SK-N-SH (cell line): ENCODE results near the gene CYBA. TPM values are rescaled to one million over a fixed set of nuclear protein-coding genes. Genes with fewer than 3 reads are reported as not detected.

Experiments used
- CTCF ChIA-PET: fragments of 300-600, 350-600 bp; formaldehyde crosslinking; extraction: SDS; loops from one replicate; lab custom pipeline; 2021; lab: Yijun Ruan, JAX
- POLR2A ChIA-PET: fragments of 350-600 bp; sonication (Branson Sonifier 250); formaldehyde crosslinking; extraction: SDS; loops from one replicate; lab custom pipeline; 2020; ENCODE audit warnings: antibody characterized with exemption, inconsistent platforms; lab: Yijun Ruan, JAX
- DNase-seq: peaks from one replicate; pipeline ENCODE4 v3.0.0; 2012
- H2AFZ ChIP-seq: fragments of 200-600 bp; sonication (generic); 2 replicates; pipeline ENCODE4 v1.8.1; 2016; ENCODE audit warnings: antibody characterized with exemption, mild to moderate bottlenecking, low read depth
- H3F3A ChIP-seq: fragments of 200-600 bp; sonication (generic); replicated peaks from 2 replicates; pipeline ENCODE3; 2016; ENCODE audit warnings: antibody characterized with exemption, mild to moderate bottlenecking; ENCODE audit not compliant: insufficient read depth
- H3K27ac ChIP-seq, 2 experiments: fragments of 200-500 bp in 1 of 2; fragments of 200-600 bp in 1 of 2; sonication (Bioruptor generic) in 1 of 2; sonication (generic), shearing (Covaris generic) in 1 of 2; 2 replicates each; pipeline versions ENCODE4 v1.5.1 to v1.6.1; 2014 to 2016; ENCODE audit warnings: low read depth in 2 of 2, inconsistent platforms in 1 of 2, low read length in 1 of 2, mild to moderate bottlenecking in 1 of 2, mixed read lengths in 1 of 2
- H3K27me3 ChIP-seq: fragments of 200-600 bp; sonication (generic), shearing (Covaris generic); 2 replicates; pipeline ENCODE4 v1.6.1; 2016; ENCODE audit warnings: mixed run types; ENCODE audit not compliant: insufficient read depth
- H3K36me3 ChIP-seq, 2 experiments: fragments of 200-500 bp in 1 of 2; fragments of 200-600 bp in 1 of 2; sonication (Bioruptor generic) in 1 of 2; sonication (generic) in 1 of 2; replicated peaks in 1 of 2; 2 replicates each; pipeline versions ENCODE3 to v1.5.1; 2014 to 2016; ENCODE audit warnings: low read length in 1 of 2, mild to moderate bottlenecking in 1 of 2; ENCODE audit not compliant: insufficient read depth in 2 of 2, control insufficient read depth in 1 of 2
- H3K4me1 ChIP-seq, 2 experiments: fragments of 200-500 bp in 1 of 2; fragments of 200-600 bp in 1 of 2; sonication (Bioruptor generic) in 1 of 2; sonication (generic), shearing (Covaris generic) in 1 of 2; 2 replicates each; pipeline versions ENCODE4 v1.5.1 to v1.6.1; 2014 to 2016; ENCODE audit warnings: low read depth in 1 of 2, low read length in 1 of 2, mixed run types in 1 of 2; ENCODE audit not compliant: insufficient read depth in 2 of 2, control insufficient read depth in 1 of 2
- H3K4me2 ChIP-seq: fragments of 200-600 bp; sonication (generic), shearing (Covaris generic); 2 replicates; pipeline ENCODE4 v1.6.1; 2017; ENCODE audit warnings: mixed run types
- H3K4me3 ChIP-seq, 2 experiments: fragments of 200-500 bp in 1 of 2; fragments of 200-600 bp in 1 of 2; sonication (Bioruptor generic) in 1 of 2; sonication (generic), shearing (Covaris generic) in 1 of 2; 2 replicates each; pipeline versions ENCODE4 v1.5.1 to v1.8.1; 2014 to 2016; ENCODE audit warnings: low read depth in 2 of 2, inconsistent platforms in 1 of 2, low read length in 1 of 2, mild to moderate bottlenecking in 1 of 2, mixed read lengths in 1 of 2, moderate library complexity in 1 of 2
- H3K79me2 ChIP-seq: fragments of 200-600 bp; sonication (generic); 2 replicates; pipeline ENCODE4 v1.8.1; 2017; ENCODE audit warnings: mild to moderate bottlenecking; ENCODE audit not compliant: insufficient read depth
- H3K9ac ChIP-seq: fragments of 200-600 bp; sonication (generic); 2 replicates; pipeline ENCODE4 v1.6.1; 2017; ENCODE audit warnings: mixed run types
- H3K9me2 ChIP-seq: fragments of 200-600 bp; sonication (generic); 2 replicates; pipeline ENCODE4 v1.6.1; 2017; ENCODE audit warnings: mixed run types
- H3K9me3 ChIP-seq: fragments of 200-600 bp; sonication (generic); 2 replicates; pipeline ENCODE4 v1.6.1; 2017; ENCODE audit warnings: mixed run types, mild to moderate bottlenecking, moderate library complexity
- H4K20me1 ChIP-seq: fragments of 200-600 bp; sonication (generic); 2 replicates; pipeline ENCODE4 v1.6.1; 2017; ENCODE audit warnings: mild to moderate bottlenecking, mixed run types; ENCODE audit not compliant: insufficient read depth
- CHD2 ChIP-seq: fragments of 150-350 bp; IDR thresholded peaks from 2 replicates; pipeline ENCODE4 v1.6.1; 2018; ENCODE audit warnings: low read length; ENCODE audit not compliant: partially characterized antibody
- CTCF ChIP-seq: fragments of 200-600 bp; sonication (generic); IDR thresholded peaks from 2 replicates; pipeline ENCODE4 v1.6.1; 2017; ENCODE audit warnings: antibody characterized with exemption, mild to moderate bottlenecking, moderate library complexity
- ELF1 ChIP-seq: IDR thresholded peaks from 2 replicates; pipeline ENCODE4 v1.4.0; 2012
- FOXM1 ChIP-seq: IDR thresholded peaks from 2 replicates; pipeline ENCODE4 v1.4.0; 2012; ENCODE audit warnings: low read depth, mild to moderate bottlenecking
- GATA2 ChIP-seq: sonication (generic); formaldehyde crosslinking; IDR thresholded peaks from 2 replicates; pipeline ENCODE4 v1.5.0; 2020; ENCODE audit warnings: mild to moderate bottlenecking, missing genetic modification reagents
- JUND ChIP-seq: IDR thresholded peaks from 2 replicates; pipeline ENCODE4 v1.4.0; 2012
- MXI1 ChIP-seq: IDR thresholded peaks from 2 replicates; pipeline ENCODE4 v1.6.1; 2012; ENCODE audit warnings: mild to moderate bottlenecking, low read depth, low read length, improper control_type of control experiment
- NRF1 ChIP-seq: IDR thresholded peaks from 2 replicates; pipeline ENCODE4 v1.6.1; 2012; ENCODE audit warnings: low read depth, mild to moderate bottlenecking, low read length
- RCOR1 ChIP-seq: fragments of 150-350 bp; IDR thresholded peaks from 2 replicates; pipeline ENCODE4 v1.6.1; 2017; ENCODE audit warnings: antibody characterized with exemption, low read length
- REST ChIP-seq: IDR thresholded peaks from 2 replicates; pipeline ENCODE4 v1.6.1; 2012; ENCODE audit warnings: mild to moderate bottlenecking, low read depth, low read length, moderate library complexity
- TAF1 ChIP-seq: IDR thresholded peaks from 2 replicates; pipeline ENCODE4 v1.6.1; 2012; ENCODE audit warnings: low read depth, mild to moderate bottlenecking, low read length, moderate library complexity, borderline replicate concordance
- YY1 ChIP-seq: IDR thresholded peaks from 2 replicates; pipeline ENCODE4 v1.4.0; 2012; ENCODE audit warnings: low read depth, mild to moderate bottlenecking
- ZBTB33 ChIP-seq: IDR thresholded peaks from 2 replicates; pipeline ENCODE4 v1.4.0; 2012; ENCODE audit warnings: low read depth, borderline replicate concordance
- WGBS: methylation state at CpG from one replicate; pipeline ENCODE4 v1.1.6; 2017; ENCODE audit warnings: low lambda C conversion rate; 5-methylcytosine and 5-hydroxymethylcytosine counted together
- polyA plus RNA-seq, 3 experiments: library from polyadenylated mRNA; depleted of rRNA; stranded (reverse); fragments of >200 nt; gene quantifications; 2 replicates each; pipeline ENCODE4 v1.2.3, GENCODE V29; 2012

CYBA gene
- polyA plus RNA-seq, 1 of the 3 experiments (the other 2 are of a cell fraction) = 176 TPM

GRCh38 chr16:88688013-88688778, 37.3 kb upstream of the CYBA start:
- Histone ChIP-seq H3K27ac (no peak overlapping the region), H3K9ac (no peak overlapping the region), H3K4me1 (peaks cover 5 to 12% of the 10 kb centered on the region in 2 experiments; a peak in 2 of 4 replicates), H3K4me3 (no peak overlapping the region), H3K27me3 (no peaks in the 10 kb centered on the region; the same call in 1 of the 2 replicates), H3K9me3 (no peaks in the 10 kb centered on the region), H3K79me2 (no peaks in the 10 kb centered on the region), H3K4me2 (no peak overlapping the region), H3K36me3 (no peaks in the 10 kb centered on the region), H3K9me2 (no peaks in the 10 kb centered on the region), H3F3A (peaks cover 5% of the 10 kb centered on the region), H2AFZ (no peak overlapping the region), H4K20me1 (no peaks in the 10 kb centered on the region)
- TF ChIP-seq ZBTB33 = no peak
- no peak for TF ChIP-seq CTCF
- no peak for TF ChIP-seq MXI1
- no peak for TF ChIP-seq TAF1
- peak; percentile 20; the same call in 1 of the 2 replicates for TF ChIP-seq GATA2 (CRISPR knock-in tag)
- ChIA-PET CTCF (interaction anchor here (1.5 to 2.1 kb wide), 2 partner anchors 16 to 49 kb away, joined by 4 to 9 read pairs; no protein-coding TSS in a partner anchor), POLR2A (interaction anchor here (0.6 kb wide), 1 partner anchor 8 kb away, joined by 6 read pairs; no protein-coding TSS in a partner anchor)
- 32% methylated on average over 26 of the region's 28 CpGs for WGBS
- DNase-seq = peak; percentile 59

GRCh38 chr16:88687676-88688012, 36.8 kb upstream of the CYBA start:
- Histone ChIP-seq H3K4me3 (no peak overlapping the region), H3F3A (peaks cover 5% of the 10 kb centered on the region), H2AFZ (no peak overlapping the region), H3K27ac (no peak overlapping the region), H3K79me2 (no peaks in the 10 kb centered on the region), H3K9me3 (no peaks in the 10 kb centered on the region), H3K4me2 (no peak overlapping the region), H3K9ac (no peak overlapping the region), H3K4me1 (peaks cover 5 to 12% of the 10 kb centered on the region in 2 experiments; a peak in 2 of 4 replicates), H3K9me2 (no peaks in the 10 kb centered on the region), H3K27me3 (no peaks in the 10 kb centered on the region; the same call in 1 of the 2 replicates), H4K20me1 (no peaks in the 10 kb centered on the region), H3K36me3 (no peaks in the 10 kb centered on the region)
- TF ChIP-seq CHD2 = no peak
- TF ChIP-seq FOXM1 = no peak
- TF ChIP-seq GATA2 (CRISPR knock-in tag) = no peak
- no peak for TF ChIP-seq ELF1
- no peak for TF ChIP-seq JUND
- TF ChIP-seq RCOR1 = no peak
- TF ChIP-seq REST = no peak
- TF ChIP-seq NRF1 = no peak
- no peak for TF ChIP-seq YY1
- DNase-seq = no peak
- CTCF ChIA-PET = interaction anchor here (0.7 to 2.1 kb wide), 4 partner anchors 11 to 50 kb away, joined by 3 to 9 read pairs (median 4); no protein-coding TSS in a partner anchor
- POLR2A ChIA-PET = interaction anchor here (0.6 kb wide), 1 partner anchor 9 kb away, joined by 6 read pairs; no protein-coding TSS in a partner anchor
- WGBS = 65% methylated on average over 3 of the region's 3 CpGs
